H1 (cell line): Measurements from ENCODE around the gene CREBL2. TPM values are rescaled to one million over a fixed set of nuclear protein-coding genes. Genes with fewer than 3 reads are reported as not detected.

Experiments
- CTCF ChIA-PET: fragments of 300-600 bp; sonication (Branson Sonifier 250); formaldehyde crosslinking; loops from one replicate; lab custom pipeline; 2021; ENCODE audit not compliant: partially characterized antibody; lab: Charles Lee
- POLR2A ChIA-PET: fragments of 300-600 bp; sonication (Branson Sonifier 250); formaldehyde crosslinking; loops from one replicate; lab custom pipeline; 2021; ENCODE audit warnings: inconsistent platforms; ENCODE audit not compliant: partially characterized antibody; lab: Charles Lee
- DNase-seq, 2 experiments: peaks; one replicate each; pipeline versions ENCODE4 v3.0.0 to v3.0.0-alpha.2; 2010 to 2022; ENCODE audit warnings: low spot score in 2 of 2, low read depth in 1 of 2, mixed read lengths in 1 of 2
- FAIRE-seq: peaks from 2 replicates; lab custom pipeline; 2011; peaks lifted over from hg19 to GRCh38; lab: Jason Lieb, UNC
- H2AFZ ChIP-seq: 2 replicates; pipeline ENCODE4 v1.8.1; 2012; ENCODE audit warnings: low read length, inconsistent platforms
- H2AK5ac ChIP-seq: 2 replicates; pipeline ENCODE4 v1.6.1; 2013; ENCODE audit warnings: low read depth, low read length
- H2BK120ac ChIP-seq: replicated peaks from 2 replicates; pipeline ENCODE3; 2013; ENCODE audit warnings: low read depth, low read length, inconsistent platforms
- H2BK12ac ChIP-seq: 2 replicates; pipeline ENCODE4 v1.6.1; 2013; ENCODE audit warnings: low read depth, low read length
- H2BK15ac ChIP-seq: 2 replicates; pipeline ENCODE4 v1.6.1; 2013; ENCODE audit warnings: low read length
- H2BK20ac ChIP-seq: 2 replicates; pipeline ENCODE4 v1.6.1; 2013; ENCODE audit warnings: low read length
- H2BK5ac ChIP-seq: 2 replicates; pipeline ENCODE4 v1.6.1; 2013; ENCODE audit warnings: low read depth, low read length
- H3K14ac ChIP-seq: 2 replicates; pipeline ENCODE4 v1.6.1; 2013; ENCODE audit warnings: inconsistent platforms; ENCODE audit not compliant: insufficient read length
- H3K18ac ChIP-seq: 2 replicates; pipeline ENCODE4 v1.6.1; 2013; ENCODE audit warnings: low read length; ENCODE audit errors: extremely low read depth
- H3K23ac ChIP-seq: 2 replicates; pipeline ENCODE4 v1.6.1; 2013; ENCODE audit warnings: inconsistent platforms; ENCODE audit not compliant: insufficient read length
- H3K23me2 ChIP-seq: 2 replicates; pipeline ENCODE4 v1.6.1; 2013; ENCODE audit warnings: low read depth, low read length
- H3K27ac ChIP-seq: 2 replicates; pipeline ENCODE4 v1.6.1; 2011; ENCODE audit warnings: low read depth, low read length, inconsistent platforms
- H3K27me3 ChIP-seq, 4 experiments: replicated peaks in 1 of 4; 1 replicate in 1 of 4; 2 replicates in 3 of 4; pipeline versions ENCODE4 v1.6.1 to v1.8.1; 2011 to 2013; ENCODE audit warnings: low read length in 3 of 4, mild to moderate bottlenecking in 3 of 4, inconsistent platforms in 2 of 4, mixed read lengths in 2 of 4, moderate library complexity in 1 of 4; ENCODE audit not compliant: control insufficient read depth in 3 of 4, insufficient read depth in 3 of 4; ENCODE audit errors: extremely low read depth in 1 of 4
- H3K36me3 ChIP-seq, 4 experiments: 2 replicates each; pipeline versions ENCODE4 v1.6.1 to v1.8.1; 2011 to 2013; ENCODE audit warnings: mild to moderate bottlenecking in 4 of 4, low read length in 3 of 4, moderate library complexity in 2 of 4, control low read depth in 1 of 4, inconsistent platforms in 1 of 4; ENCODE audit not compliant: insufficient read depth in 4 of 4, control insufficient read depth in 2 of 4
- H3K4ac ChIP-seq: replicated peaks from 2 replicates; pipeline ENCODE3; 2013; ENCODE audit warnings: low read length, low read depth, mixed read lengths, inconsistent platforms; ENCODE audit not compliant: insufficient read length
- H3K4me1 ChIP-seq, 4 experiments: replicated peaks in 1 of 4; 1 replicate in 1 of 4; 2 replicates in 3 of 4; pipeline versions ENCODE4 v1.6.1 to v1.8.1; 2011 to 2013; ENCODE audit warnings: low read length in 3 of 4, inconsistent platforms in 2 of 4, mixed read lengths in 1 of 4; ENCODE audit not compliant: insufficient read depth in 4 of 4, control insufficient read depth in 3 of 4
- H3K4me2 ChIP-seq, 2 experiments: 2 replicates each; pipeline versions ENCODE4 v1.6.1 to v1.8.1; 2011 to 2013; ENCODE audit warnings: low read depth in 2 of 2, low read length in 2 of 2, control low read depth in 1 of 2, inconsistent platforms in 1 of 2, mild to moderate bottlenecking in 1 of 2; ENCODE audit not compliant: insufficient read depth in 1 of 2
- H3K4me3 ChIP-seq, 4 experiments: fragments of 200-600, 300-600 bp in 1 of 4; sonication (generic), shearing (Covaris generic), sonication (Bioruptor Twin) in 1 of 4; 2 replicates each; pipeline versions ENCODE4 v1.5.1 to v1.8.1; 2011 to 2016; ENCODE audit warnings: low read length in 4 of 4, low read depth in 3 of 4, control low read depth in 2 of 4, inconsistent platforms in 2 of 4, mild to moderate bottlenecking in 2 of 4, mixed read lengths in 1 of 4, moderate library complexity in 1 of 4; ENCODE audit not compliant: insufficient read depth in 2 of 4; ENCODE audit errors: extremely low read depth in 1 of 4
- H3K56ac ChIP-seq: replicated peaks from 2 replicates; pipeline ENCODE3; 2013; ENCODE audit warnings: low read depth, mild to moderate bottlenecking, mixed read lengths, low read length, inconsistent platforms; ENCODE audit not compliant: insufficient read length
- H3K79me1 ChIP-seq: 2 replicates; pipeline ENCODE4 v1.6.1; 2013; ENCODE audit warnings: low read depth, low read length, control low read depth
- H3K79me2 ChIP-seq, 2 experiments: 2 replicates each; pipeline versions ENCODE4 v1.6.1 to v1.8.1; 2012 to 2013; ENCODE audit warnings: low read length in 2 of 2, mild to moderate bottlenecking in 2 of 2, inconsistent platforms in 1 of 2; ENCODE audit not compliant: insufficient read depth in 2 of 2, control insufficient read depth in 1 of 2
- H3K9ac ChIP-seq, 4 experiments: replicated peaks in 1 of 4; 1 replicate in 1 of 4; 2 replicates in 3 of 4; pipeline versions ENCODE4 v1.6.1 to v1.8.1; 2011 to 2013; ENCODE audit warnings: low read depth in 3 of 4, low read length in 3 of 4, control low read depth in 2 of 4, mild to moderate bottlenecking in 2 of 4, moderate library complexity in 2 of 4, inconsistent platforms in 1 of 4; ENCODE audit errors: extremely low read depth in 1 of 4
- H3K9me3 ChIP-seq, 2 experiments: 2 replicates each; pipeline versions ENCODE4 v1.6.1 to v1.8.1; 2012 to 2013; ENCODE audit warnings: mild to moderate bottlenecking in 2 of 2, moderate library complexity in 2 of 2, control low read depth in 1 of 2, inconsistent platforms in 1 of 2, low read depth in 1 of 2, low read length in 1 of 2, mixed read lengths in 1 of 2; ENCODE audit not compliant: insufficient read depth in 2 of 2
- H4K20me1 ChIP-seq, 2 experiments: replicated peaks in 1 of 2; 2 replicates each; pipeline versions ENCODE3 to v1.8.1; 2011 to 2013; ENCODE audit warnings: inconsistent platforms in 2 of 2, low read length in 2 of 2, mild to moderate bottlenecking in 1 of 2; ENCODE audit not compliant: insufficient read depth in 2 of 2, control insufficient read depth in 1 of 2
- H4K5ac ChIP-seq: 2 replicates; pipeline ENCODE4 v1.6.1; 2013; ENCODE audit warnings: low read length, low read depth, mixed read lengths, inconsistent platforms; ENCODE audit not compliant: insufficient read length
- H4K8ac ChIP-seq: 2 replicates; pipeline ENCODE4 v1.8.0; 2013; ENCODE audit warnings: mild to moderate bottlenecking, moderate library complexity, low read length, inconsistent platforms; ENCODE audit not compliant: insufficient read depth; ENCODE audit errors: extremely low read depth
- H4K91ac ChIP-seq: replicated peaks from 2 replicates; pipeline ENCODE3; 2013; ENCODE audit warnings: low read length, mixed read lengths, inconsistent platforms; ENCODE audit not compliant: insufficient read length
- CBX5 ChIP-seq: fragments of 300-800, 300-1000 bp; sonication (generic); IDR thresholded peaks from 2 replicates; pipeline ENCODE4 v1.7.1; 2016; ENCODE audit warnings: antibody characterized with exemption, low read length, low read depth
- CBX8 ChIP-seq: fragments of 300-800, 300-1000 bp; sonication (generic); IDR thresholded peaks from 2 replicates; pipeline ENCODE4 v1.7.1; 2016; ENCODE audit warnings: low read depth, low read length, borderline replicate concordance
- CEBPB ChIP-seq: IDR thresholded peaks from 2 replicates; pipeline ENCODE4 v1.6.1; 2012; ENCODE audit warnings: low read depth, low read length
- EGR1 ChIP-seq: IDR thresholded peaks from 2 replicates; pipeline ENCODE4 v1.6.1; 2011; ENCODE audit warnings: low read depth, low read length, borderline replicate concordance
- GABPA ChIP-seq: IDR thresholded peaks from 2 replicates; pipeline ENCODE4 v1.6.1; 2011; ENCODE audit warnings: mild to moderate bottlenecking, low read length, moderate library complexity, borderline replicate concordance; ENCODE audit not compliant: insufficient read depth
- HDAC2 ChIP-seq, 2 experiments: fragments of 300-600 bp in 1 of 2; sonication (generic) in 1 of 2; IDR thresholded peaks; 2 replicates each; pipeline ENCODE4 v1.6.1; 2011 to 2012; ENCODE audit warnings: low read depth in 2 of 2, low read length in 2 of 2, mild to moderate bottlenecking in 2 of 2, moderate library complexity in 2 of 2, borderline replicate concordance in 1 of 2, inconsistent platforms in 1 of 2
- HDAC6 ChIP-seq: IDR thresholded peaks from one replicate; pipeline ENCODE4 v1.7.1; 2012; ENCODE audit warnings: low read depth, mild to moderate bottlenecking, inconsistent platforms, low read length, moderate library complexity
- NANOG ChIP-seq: IDR thresholded peaks from 2 replicates; pipeline ENCODE4 v1.6.1; 2011; ENCODE audit warnings: low read length, low read depth, mild to moderate bottlenecking, inconsistent platforms; ENCODE audit not compliant: insufficient read depth, poor library complexity, severe bottlenecking
- POLR2A ChIP-seq, 2 experiments: IDR thresholded peaks; 1 replicate in 1 of 2; 2 replicates in 1 of 2; pipeline ENCODE4 v1.6.1; 2011; ENCODE audit warnings: low read depth in 2 of 2, low read length in 2 of 2, mild to moderate bottlenecking in 2 of 2; ENCODE audit errors: control extremely low read depth in 1 of 2
- RAD21 ChIP-seq, 2 experiments: IDR thresholded peaks in 1 of 2; conservative IDR thresholded peaks in 1 of 2; 2 replicates each; pipeline ENCODE4 v1.6.1; 2011; ENCODE audit warnings: low read depth in 2 of 2, low read length in 2 of 2, improper control_type of control experiment in 1 of 2, inconsistent platforms in 1 of 2, mild to moderate bottlenecking in 1 of 2, moderate library complexity in 1 of 2
- RXRA ChIP-seq: IDR thresholded peaks from 2 replicates; pipeline ENCODE4 v1.6.1; 2011; ENCODE audit warnings: low read depth, mild to moderate bottlenecking, low read length, moderate library complexity; ENCODE audit not compliant: insufficient read depth
- TBP ChIP-seq: IDR thresholded peaks from 2 replicates; pipeline ENCODE4 v1.6.1; 2011; ENCODE audit warnings: low read depth, low read length, improper control_type of control experiment
- TEAD4 ChIP-seq: IDR thresholded peaks from 2 replicates; pipeline ENCODE4 v1.6.1; 2012; ENCODE audit warnings: low read depth, low read length, inconsistent platforms, mixed read lengths
- WGBS, 2 experiments: shearing (Covaris generic) in 1 of 2; methylation state at CpG; one replicate each; pipeline versions ENCODE4 v1.1.6 to v1.1.7; 2013 to 2015; ENCODE audit warnings: low lambda C conversion rate in 2 of 2, mixed read lengths in 2 of 2, inconsistent platforms in 1 of 2, low coverage in 1 of 2, missing lambda C conversion rate in 1 of 2; ENCODE audit not compliant: insufficient replicate concordance in 2 of 2, insufficient coverage in 1 of 2, insufficient read length in 1 of 2; ENCODE audit errors: extremely low coverage in 1 of 2, missing lambda C conversion rate in 1 of 2; 5-methylcytosine and 5-hydroxymethylcytosine counted together
- polyA plus RNA-seq, 7 experiments: library from polyadenylated mRNA; depleted of rRNA in 3 of 7; stranded (reverse) in 5 of 7; unstranded in 2 of 7; fragments of >200 nt in 5 of 7; fragments of 200-250 nt in 2 of 7; gene quantifications; 1 replicate in 5 of 7; 2 replicates in 1 of 7; 4 replicates in 1 of 7; pipeline versions ENCODE4 v1.2.1 to v1.2.3, GENCODE V29; 2011 to 2013; ENCODE audit warnings: missing spikeins in 2 of 7, mixed read lengths in 2 of 7
- total RNA-seq: library from RNA; stranded (reverse); fragmentation: NEBNext Ultra II Directional; extraction: Animal tissue kit (Norgen Biotek cat#: 25700); gene quantifications from 2 replicates; pipeline ENCODE4 v1.2.1, GENCODE V29; 2021

The CREBL2 gene
- total and polyA plus RNA-seq, 2 of the 8 experiments (the other 6 are each of a cell fraction or from before 2014, with no cell fraction given), result 9.8 to 18.3 TPM

DNA sequence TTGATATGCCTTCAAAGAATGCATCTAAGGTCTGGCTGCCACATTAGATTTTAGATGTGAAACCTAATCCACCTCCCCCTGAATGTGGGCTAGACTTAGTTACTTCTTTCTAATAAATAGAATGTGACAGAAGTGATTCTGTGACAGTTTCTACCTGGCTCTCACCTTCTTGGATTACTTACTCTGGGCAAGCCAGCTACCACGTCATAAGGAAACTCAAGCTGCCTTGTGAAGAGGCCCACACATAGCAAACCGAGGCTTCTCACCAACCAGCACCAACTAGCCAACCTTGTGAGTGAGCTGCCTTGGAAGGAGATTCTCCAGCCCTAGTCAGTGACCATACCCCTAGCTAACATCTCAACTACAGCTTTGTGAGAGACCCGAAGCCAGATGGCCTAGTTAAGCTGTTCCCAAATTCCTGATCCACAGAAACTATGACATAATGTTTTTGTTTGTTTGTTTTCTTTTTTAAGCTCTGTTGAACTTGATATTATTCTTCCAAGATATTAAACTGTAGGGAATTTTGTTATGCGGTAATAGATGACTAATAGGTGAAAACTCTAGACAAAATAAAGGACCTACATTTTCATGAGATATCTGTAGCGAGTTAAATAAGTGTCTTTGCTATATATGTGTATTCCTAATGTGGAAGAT is 78.1 kb downstream of the CREBL2 start:
- Histone ChIP-seq H4K20me1 (no peaks in the 10 kb centered on the region), H2AK5ac (no peak overlapping the region), H2BK20ac (no peak overlapping the region; the same call in 1 of the 2 replicates), H3K36me3 (no peaks in the 10 kb centered on the region), H2BK5ac (no peak overlapping the region), H3K14ac (no peak overlapping the region), H3K18ac (no peak overlapping the region), H2BK120ac (no peak overlapping the region), H3K79me1 (no peaks in the 10 kb centered on the region), H3K23me2 (no peaks in the 10 kb centered on the region), H3K79me2 (no peaks in the 10 kb centered on the region), H4K5ac (no peak overlapping the region), H3K9ac (no peak overlapping the region), H4K91ac (no peak overlapping the region), H3K23ac (no peak overlapping the region), H3K4ac (no peak overlapping the region), H2BK15ac (no peak overlapping the region; the same call in 1 of the 2 replicates), H2AFZ (no peak overlapping the region), H3K4me3 (no peak overlapping the region), H3K9me3 (no peaks in the 10 kb centered on the region), H3K27ac (no peak overlapping the region), H2BK12ac (no peak overlapping the region), H3K27me3 (no peaks in the 10 kb centered on the region), H3K4me2 (no peak overlapping the region), H4K8ac (no peak overlapping the region), H3K56ac (no peak overlapping the region), H3K4me1 (peaks cover 5 to 7% (median 6%) of the 10 kb centered on the region in 4 experiments; a peak in 5 of 7 replicates)
- no peak for FAIRE-seq
- WGBS, 2 experiments, result 87% methylated on average over 5 of the region's 5 CpGs; no CpG with 5 or more reads in 1 of the 2 experiments
- ChIA-PET CTCF (interaction anchor here (0.6 kb wide), 3 partner anchors 17 to 404 kb away, joined by 3 read pairs; no protein-coding TSS in a partner anchor), POLR2A (interaction anchor here (1.2 kb wide), 1 partner anchor 28 kb away, joined by 3 read pairs; no protein-coding TSS in a partner anchor)
- DNase-seq, result no peak
- TF ChIP-seq TEAD4 (no peak), POLR2A (IDR thresholded peaks at IDR 0.05; ENCODE audit: control extremely low read depth in 1 of 2, low read depth in 2 of 2, low read length in 2 of 2) (no peak), HDAC6 (no peak), CBX8 (no peak), EGR1 (no peak), CBX5 (no peak), TBP (no peak), RAD21 (IDR thresholded peaks at IDR 0.05 in 1 of 2, conservative IDR thresholded peaks at IDR 0.05 in 1 of 2; ENCODE audit: low read depth in 2 of 2, low read length in 2 of 2) (no peak), CEBPB (no peak), HDAC2 (IDR thresholded peaks at IDR 0.05; ENCODE audit: borderline replicate concordance in 1 of 2, low read depth in 2 of 2, low read length in 2 of 2) (no peak), NANOG (no peak), GABPA (no peak), RXRA (no peak)
